GM18858 (cell line): ENCODE results near the gene INTS15.
A peak's percentile ranks its signal among the peaks of the same experiment; 100 is the strongest.
"Not testable (repeated sequence)": the region's sequence is repeated elsewhere in the genome, so short reads cannot be mapped to it uniquely, and the experiment has no call there.

Experiments used
- ATAC-seq: cut with Tn5 transposase; IDR thresholded peaks from one replicate; pipeline ENCODE4 v1.9.1; 2021; ENCODE audit not compliant: unreplicated experiment

The INTS15 gene

GRCh38 chr7:6576867-6577368 is 12.9 kb upstream of the INTS15 start:
- ATAC-seq = not testable (repeated sequence)

- peak; percentile 98 for ATAC-seq
Measured at GRCh38 chr7:6577369-6578113, 12.3 kb upstream of the INTS15 start, which contains the start of gene ZDHHC4. ZDHHC4 (plus strand) TSS chr7:6577454; CDS start chr7:6580562, 3,108 bp downstream.

GRCh38 chr7:6578114-6579084 is 11.4 kb upstream of the INTS15 start:
- ATAC-seq = no peak

- no peak for ATAC-seq
Measured at GRCh38 chr7:6579446-6579845, 10.4 kb upstream of the INTS15 start.

GRCh38 chr7:6585746-6586432 is 3.9 kb upstream of the INTS15 start:
- ATAC-seq = not testable (repeated sequence)

GRCh38 chr7:6588566-6588965 is 1.3 kb upstream of the INTS15 start:
- ATAC-seq = no peak

- ATAC-seq = no peak
Measured at GRCh38 chr7:6589151-6589828, 531 bp upstream of the INTS15 start.

- peak; percentile 6 for ATAC-seq
Measured at GRCh38 chr7:6590645-6591110, 857 bp downstream of the INTS15 start.

- ATAC-seq = no peak
Measured at GRCh38 chr7:6600093-6600492, 10.3 kb downstream of the INTS15 start.

GRCh38 chr7:6604458-6604857 is 14.6 kb downstream of the INTS15 start:
- ATAC-seq = no peak

- no peak for ATAC-seq
Measured at GRCh38 chr7:6606866-6607583, 17.2 kb downstream of the INTS15 start.

- no peak for ATAC-seq
Measured at GRCh38 chr7:6607651-6608051, 17.8 kb downstream of the INTS15 start.

GRCh38 chr7:6608081-6608480 is 18.3 kb downstream of the INTS15 start:
- no peak for ATAC-seq

- ATAC-seq = no peak
Measured at GRCh38 chr7:6608794-6609193, 19.0 kb downstream of the INTS15 start.

GRCh38 chr7:6612819-6613218 is 23.0 kb downstream of the INTS15 start:
- no peak for ATAC-seq

- no peak for ATAC-seq
Measured at GRCh38 chr7:6613706-6614105, 23.9 kb downstream of the INTS15 start.

- ATAC-seq = no peak
Measured at GRCh38 chr7:6614953-6615722, 25.3 kb downstream of the INTS15 start, which contains the start of gene ZNF853. ZNF853 (plus strand) TSS chr7:6615610; CDS start chr7:6616175, 565 bp downstream.

- ATAC-seq = no peak
Measured at GRCh38 chr7:6615723-6616555, 26.1 kb downstream of the INTS15 start.
